Measurements from ENCODE around the gene COA3.

- TF ChIP-seq EZH2 (IDR thresholded peaks at IDR 0.05; ENCODE audit: borderline replicate concordance, low read length) (peak; percentile 28), CTCF (conservative IDR thresholded peaks at IDR 0.05 in 1 of 2, IDR thresholded peaks at IDR 0.05 in 1 of 2; ENCODE audit: extremely low read depth in 1 of 2, insufficient read depth in 1 of 2, low read depth in 1 of 2, low read length in 2 of 2) (no peak)
These were observed 13.5 kb downstream of the COA3 start for GRCh38 chr17:42784811-42785592.

Data from mammary epithelial cell (primary cell).